ENCODE results near the gene SMIM45.

The SMIM45 gene

GRCh38 chr22:41966607-41967240, 14.8 kb downstream of the SMIM45 start:
- no peaks in the 10 kb centered on the region for H3K4me1 Mint-ChIP-seq
- peaks cover 10 to 15% (median 13%) of the 10 kb centered on the region in 3 donors for H3K27me3 Mint-ChIP-seq (ENCODE audit: low read depth in 3 of 3)
- intact Hi-C loops (cut with micrococcal nuclease) = no loop called here
- Histone ChIP-seq H3K27ac (ENCODE audit: low read depth in 1 of 2, low read length in 2 of 2) (no peak overlapping the region), H3K4me3 (replicated peaks in 1 of 3; ENCODE audit: low read depth in 2 of 3, low read length in 3 of 3) (no peak overlapping the region), H3K27me3 (ENCODE audit: control insufficient read depth in 2 of 2, insufficient read depth in 2 of 2, low read length in 2 of 2) (no peaks in the 10 kb centered on the region), H2AFZ (ENCODE audit: insufficient read depth, low read depth, low read length, poor library complexity, severe bottlenecking) (peak overlapping the region; percentile 9), H3K4me1 (ENCODE audit: control insufficient read depth in 1 of 2, insufficient read depth in 2 of 2, low read length in 2 of 2) (no peaks in the 10 kb centered on the region), H3K9ac (ENCODE audit: insufficient read depth, low read length, poor library complexity, severe bottlenecking) (no peak overlapping the region), H3K4me2 (replicated peaks; ENCODE audit: extremely low read depth, low read length, poor library complexity, severe bottlenecking) (no peak overlapping the region), H3K9me3 (replicated peaks in 1 of 2; ENCODE audit: control insufficient read depth in 1 of 2, insufficient read depth in 1 of 2, low read length in 2 of 2) (no peaks in the 10 kb centered on the region), H3K36me3 (replicated peaks in 1 of 2; ENCODE audit: control insufficient read depth in 1 of 2, insufficient read depth in 2 of 2, low read length in 2 of 2) (no peaks in the 10 kb centered on the region), H4K20me1 (ENCODE audit: insufficient read depth, low read length) (no peaks in the 10 kb centered on the region), H3K79me2 (ENCODE audit: insufficient read depth, low read length) (no peaks in the 10 kb centered on the region)
- H3K36me3 Mint-ChIP-seq = no peaks in the 10 kb centered on the region
- H3K27ac Mint-ChIP-seq = peak overlapping the region in 1 of 7 donors; percentile 42
- peak; percentile 72 to 85 (median 75) for DNase-seq
- H3K4me3 Mint-ChIP-seq = no peak overlapping the region
- 31% methylated on average over 6 of the region's 8 CpGs for WGBS (ENCODE audit: insufficient coverage)
- TF ChIP-seq, protein P1, sequence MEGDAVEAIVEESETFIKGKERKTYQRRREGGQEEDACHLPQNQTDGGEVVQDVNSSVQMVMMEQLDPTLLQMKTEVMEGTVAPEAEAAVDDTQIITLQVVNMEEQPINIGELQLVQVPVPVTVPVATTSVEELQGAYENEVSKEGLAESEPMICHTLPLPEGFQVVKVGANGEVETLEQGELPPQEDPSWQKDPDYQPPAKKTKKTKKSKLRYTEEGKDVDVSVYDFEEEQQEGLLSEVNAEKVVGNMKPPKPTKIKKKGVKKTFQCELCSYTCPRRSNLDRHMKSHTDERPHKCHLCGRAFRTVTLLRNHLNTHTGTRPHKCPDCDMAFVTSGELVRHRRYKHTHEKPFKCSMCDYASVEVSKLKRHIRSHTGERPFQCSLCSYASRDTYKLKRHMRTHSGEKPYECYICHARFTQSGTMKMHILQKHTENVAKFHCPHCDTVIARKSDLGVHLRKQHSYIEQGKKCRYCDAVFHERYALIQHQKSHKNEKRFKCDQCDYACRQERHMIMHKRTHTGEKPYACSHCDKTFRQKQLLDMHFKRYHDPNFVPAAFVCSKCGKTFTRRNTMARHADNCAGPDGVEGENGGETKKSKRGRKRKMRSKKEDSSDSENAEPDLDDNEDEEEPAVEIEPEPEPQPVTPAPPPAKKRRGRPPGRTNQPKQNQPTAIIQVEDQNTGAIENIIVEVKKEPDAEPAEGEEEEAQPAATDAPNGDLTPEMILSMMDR (IDR thresholded peaks at IDR 0.05) = peak; percentile 63
- H3K9me3 Mint-ChIP-seq = peaks cover 0 to 3% (median 0%) of the 10 kb centered on the region in 7 donors

DNA sequence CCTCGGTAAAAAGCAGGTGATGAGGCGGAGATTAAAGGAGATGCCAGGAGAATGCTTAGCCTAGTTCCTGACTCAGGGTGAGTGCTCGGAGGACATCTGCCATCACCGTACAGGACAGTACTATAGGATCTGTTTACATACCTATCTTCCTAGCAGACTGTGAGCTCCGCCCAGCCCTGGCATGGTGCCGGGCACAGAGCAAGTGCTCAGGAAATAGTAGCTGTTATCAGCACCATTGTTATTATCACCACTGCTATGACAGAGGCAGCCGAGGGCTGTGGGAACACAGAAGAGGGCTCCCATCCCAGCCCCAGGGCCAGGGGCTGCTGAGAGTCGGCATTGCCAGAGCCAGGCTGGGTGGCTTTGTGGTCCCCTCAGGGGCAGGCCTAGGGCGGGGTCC, 16.7 kb downstream of the SMIM45 start:
- Mint-ChIP-seq H3K9me3 (peaks cover 0 to 3% (median 0%) of the 10 kb centered on the region in 7 donors), H3K36me3 (no peaks in the 10 kb centered on the region), H3K27ac (no peak overlapping the region), H3K27me3 (ENCODE audit: low read depth in 3 of 3) (peaks cover 12 to 15% (median 14%) of the 10 kb centered on the region in 3 donors), H3K4me1 (no peaks in the 10 kb centered on the region), H3K4me3 (no peak overlapping the region)
- no peaks in the 10 kb centered on the region for H3K36me3 ChIP-seq (replicated peaks in 1 of 2; ENCODE audit: control insufficient read depth in 1 of 2, insufficient read depth in 2 of 2, low read length in 2 of 2)
- no peak for DNase-seq
- intact Hi-C loops (cut with micrococcal nuclease) = no loop called here
- 67% methylated on average over 7 of the region's 9 CpGs for WGBS (ENCODE audit: insufficient coverage)
- peaks cover 0 to 2% of the 10 kb centered on the region in 2 donors for H3K27me3 ChIP-seq (ENCODE audit: control insufficient read depth in 2 of 2, insufficient read depth in 2 of 2, low read length in 2 of 2)
- no peak overlapping the region for H3K4me3 ChIP-seq (replicated peaks in 1 of 3; ENCODE audit: low read depth in 2 of 3, low read length in 3 of 3)
- TF ChIP-seq, protein P1 (IDR thresholded peaks at IDR 0.05) = no peak
- no peaks in the 10 kb centered on the region for H3K79me2 ChIP-seq (ENCODE audit: insufficient read depth, low read length)
- H3K27ac ChIP-seq (ENCODE audit: low read depth in 1 of 2, low read length in 2 of 2) = no peak overlapping the region
- no peak overlapping the region for H3K9ac ChIP-seq (ENCODE audit: insufficient read depth, low read length, poor library complexity, severe bottlenecking)
- H3K4me1 ChIP-seq (ENCODE audit: control insufficient read depth in 1 of 2, insufficient read depth in 2 of 2, low read length in 2 of 2) = no peaks in the 10 kb centered on the region
- H4K20me1 ChIP-seq (ENCODE audit: insufficient read depth, low read length) = no peaks in the 10 kb centered on the region
- no peak overlapping the region for H3K4me2 ChIP-seq (replicated peaks; ENCODE audit: extremely low read depth, low read length, poor library complexity, severe bottlenecking)
- H2AFZ ChIP-seq (ENCODE audit: insufficient read depth, low read depth, low read length, poor library complexity, severe bottlenecking) = no peak overlapping the region
- no peaks in the 10 kb centered on the region for H3K9me3 ChIP-seq (replicated peaks in 1 of 2; ENCODE audit: control insufficient read depth in 1 of 2, insufficient read depth in 1 of 2, low read length in 2 of 2)
